ENCODE results near the gene NQO1.

- TF ChIP-seq CTCF (IDR thresholded peaks at IDR 0.05), result no peak
- TF ChIP-seq POLR2A (IDR thresholded peaks at IDR 0.05), result no peak
Measured at GRCh38 chr16:69747115-69747514, 20.8 kb upstream of the NQO1 start.

All from body of pancreas (tissue), 4 donors.